HCEC 1CT (cell line): ENCODE results near the gene CYP4Z1.
"Not testable (repeated sequence)": the region's sequence is repeated elsewhere in the genome, so short reads cannot be mapped to it uniquely, and the experiment has no call there.

Experiments
- DNase-seq: peaks from one replicate; pipeline ENCODE4 v3.0.0-alpha.2; 2017

Gene CYP4Z1

DNA sequence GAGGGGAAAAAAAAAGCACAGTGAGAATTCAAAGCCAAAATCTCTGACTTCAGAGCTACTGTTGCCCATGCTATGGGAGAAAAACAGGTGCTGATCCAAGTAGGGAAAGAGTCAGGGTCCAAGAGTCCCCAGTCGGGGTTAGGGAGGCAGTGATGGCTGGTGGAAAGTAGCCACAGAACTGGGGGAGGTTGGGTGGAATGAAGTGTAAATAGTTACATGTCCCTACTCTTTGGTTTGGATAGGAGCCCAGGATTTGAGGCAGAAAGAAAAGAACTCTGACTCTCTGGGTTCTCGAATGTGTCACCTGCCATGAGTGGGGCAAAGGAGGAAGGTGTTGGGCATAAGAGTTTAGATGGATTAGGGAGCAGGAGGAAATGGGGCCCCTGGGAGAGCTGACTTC, 61.8 kb downstream of the CYP4Z1 start:
- not testable (repeated sequence) for DNase-seq

DNA sequence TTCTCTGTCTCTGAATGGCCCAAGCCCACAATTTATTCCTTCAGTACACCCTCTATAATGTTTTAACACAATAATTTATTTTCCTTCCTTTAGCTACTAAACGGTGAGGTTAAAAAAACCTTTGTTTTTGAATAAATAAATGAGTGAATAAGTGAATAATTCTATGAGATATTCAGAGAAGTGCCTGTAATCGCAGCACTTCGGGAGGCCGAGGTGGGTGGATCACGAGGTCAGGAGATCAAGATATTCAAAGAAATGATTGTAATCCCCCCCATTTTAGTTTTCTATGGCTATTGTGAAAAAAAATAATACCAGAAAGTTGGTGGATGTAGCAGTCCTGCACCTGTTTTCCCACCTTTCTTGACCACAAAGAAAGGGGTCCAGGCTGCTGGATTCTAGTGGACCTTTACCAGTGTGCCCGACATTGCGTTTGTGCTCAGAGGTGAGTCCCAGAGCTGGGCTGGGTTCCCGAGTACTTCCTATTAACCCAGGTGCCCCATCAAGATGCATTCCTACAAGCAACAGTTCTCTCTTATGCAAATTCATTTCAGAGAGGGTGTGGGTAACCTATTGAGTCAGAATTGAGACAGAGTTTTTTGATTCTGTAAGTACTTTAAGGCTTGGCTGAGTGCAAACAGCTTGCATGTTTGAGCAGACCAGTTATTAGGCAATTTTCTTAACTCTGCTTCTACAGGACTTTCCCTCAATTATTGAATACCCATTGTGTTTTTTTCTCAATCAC, 62.6 kb downstream of the CYP4Z1 start:
- not testable (repeated sequence) for DNase-seq

DNA sequence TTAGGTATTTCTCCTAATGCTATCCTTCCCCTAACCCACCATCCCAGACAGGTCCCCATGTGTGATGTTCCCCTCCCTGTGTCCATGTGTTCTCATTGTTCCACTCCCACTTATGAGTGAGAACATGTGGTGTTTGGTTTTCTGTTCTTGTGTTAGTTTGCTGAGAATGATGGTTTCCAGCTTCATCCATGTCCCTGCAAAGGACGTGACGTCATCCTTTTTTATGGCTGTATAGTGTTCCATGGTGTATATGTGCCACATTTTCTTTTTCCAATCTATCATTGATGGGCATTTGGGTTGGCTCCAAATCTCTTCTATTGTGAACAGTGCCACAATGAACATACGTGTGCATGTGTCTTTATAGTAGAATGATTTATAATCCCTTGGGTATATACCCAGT, 65.6 kb downstream of the CYP4Z1 start:
- DNase-seq, result not testable (repeated sequence)

DNA sequence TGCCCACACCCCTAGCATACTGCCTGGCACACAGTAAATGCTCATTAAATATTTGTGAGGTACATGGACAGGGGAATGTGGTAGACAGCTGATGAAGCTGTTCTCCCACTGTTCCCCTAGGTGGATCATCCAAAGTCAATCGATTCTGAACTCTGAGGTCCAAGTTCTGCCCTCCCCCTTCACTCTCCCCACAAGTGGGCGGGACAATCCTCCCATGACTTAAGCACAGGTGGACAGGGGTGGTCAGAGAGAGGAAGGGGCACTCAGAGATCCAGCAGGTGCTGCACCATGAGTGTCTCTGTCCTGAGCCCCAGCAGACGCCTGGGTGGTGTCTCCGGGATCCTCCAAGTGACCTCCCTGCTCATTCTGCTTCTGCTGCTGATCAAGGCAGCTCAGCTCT, 70.2 kb downstream of the CYP4Z1 start, which contains the start of gene CYP4A22:
TSS of gene CYP4A22 (plus strand) at position 244 of the 400 bp plus-strand sequence. CDS start at position 289, 45 bp downstream.
- no peak for DNase-seq

DNA sequence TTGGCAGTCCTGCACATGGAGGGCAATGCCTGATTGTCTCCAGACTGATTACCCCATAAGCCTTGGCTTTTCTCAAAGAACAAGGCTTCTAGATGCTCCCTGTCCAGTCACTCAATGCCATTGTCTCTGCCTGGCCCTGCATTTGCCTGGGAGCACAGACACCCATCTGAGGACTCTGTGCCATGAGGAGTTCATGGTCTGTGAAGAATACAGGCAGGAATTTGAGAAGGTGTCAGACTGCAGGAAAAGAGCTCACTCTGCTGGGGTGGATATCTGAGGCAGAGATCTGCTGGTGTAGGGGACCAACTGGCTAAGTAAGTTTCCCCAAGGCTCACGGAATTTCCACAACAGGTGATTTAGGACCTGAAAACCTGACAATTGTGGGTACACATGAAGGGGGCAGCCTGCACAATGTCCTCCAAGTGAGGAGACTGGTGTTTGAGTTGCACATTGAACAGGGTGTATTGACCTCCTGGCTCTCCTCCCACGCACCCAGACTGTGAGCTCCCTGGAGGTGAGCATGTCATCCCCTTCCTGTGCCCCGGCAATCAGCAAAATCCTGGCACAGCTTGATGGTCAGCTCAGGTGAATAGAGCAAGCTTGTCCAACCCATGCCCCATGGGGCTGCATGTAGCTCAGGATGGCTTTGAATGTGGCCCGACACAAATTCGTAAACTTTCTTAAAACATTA, 71.0 kb downstream of the CYP4Z1 start:
- no peak for DNase-seq

DNA sequence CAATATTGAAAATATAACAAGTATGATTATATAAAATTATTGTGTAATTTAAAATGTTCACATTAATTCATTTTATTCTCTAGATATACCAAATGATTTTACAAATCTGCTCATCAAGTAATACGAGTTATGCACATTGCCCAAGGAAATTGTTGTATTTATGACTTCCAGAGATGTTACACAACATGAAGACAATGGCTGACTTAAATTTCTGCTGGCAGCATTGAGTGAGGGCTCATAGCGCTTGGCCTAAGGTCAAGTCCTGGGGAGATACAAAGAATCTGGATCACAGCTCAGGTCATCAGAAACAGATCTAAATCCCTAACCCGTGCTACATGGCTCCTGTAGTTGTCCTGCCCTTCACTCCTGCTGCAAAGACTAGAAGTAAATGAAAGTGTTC, 73.3 kb downstream of the CYP4Z1 start:
- DNase-seq, result not testable (repeated sequence)

DNA sequence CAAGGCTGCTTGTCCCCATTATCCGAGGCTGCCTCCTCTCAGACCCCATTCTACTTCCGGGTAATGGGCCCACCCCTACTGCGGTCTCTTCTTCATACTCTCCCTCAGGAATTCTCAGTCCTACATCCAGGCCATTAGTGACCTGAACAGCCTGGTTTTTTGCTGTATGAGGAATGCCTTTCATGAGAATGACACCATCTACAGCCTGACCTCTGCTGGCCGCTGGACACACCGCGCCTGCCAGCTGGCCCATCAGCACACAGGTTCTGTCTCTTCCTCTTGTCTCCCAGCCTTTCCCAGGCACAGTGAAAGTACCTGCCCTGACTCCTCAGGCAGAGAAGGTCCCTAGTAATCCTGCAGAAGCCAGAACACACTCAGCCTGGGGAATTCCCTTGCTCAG, 76.6 kb downstream of the CYP4Z1 start:
- not testable (repeated sequence) for DNase-seq

DNA sequence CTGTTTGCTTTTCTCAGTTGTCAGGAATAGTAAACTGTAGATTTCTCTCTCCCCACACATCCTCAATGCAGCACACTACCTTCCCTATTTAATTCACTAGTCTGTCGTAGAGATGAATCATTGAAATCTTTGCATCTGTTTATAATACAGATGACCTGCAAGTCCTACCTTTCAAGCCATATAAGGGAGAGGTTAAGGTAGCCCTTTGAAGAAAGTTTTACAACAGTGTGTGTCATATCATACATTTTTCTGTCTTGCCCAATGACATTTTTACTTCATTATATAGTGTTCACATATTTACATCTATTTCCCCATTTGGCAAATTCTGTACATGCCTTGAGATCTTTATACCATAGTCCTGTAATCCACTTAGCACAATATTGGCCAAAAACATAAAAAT, 79.5 kb downstream of the CYP4Z1 start:
- not testable (repeated sequence) for DNase-seq

DNA sequence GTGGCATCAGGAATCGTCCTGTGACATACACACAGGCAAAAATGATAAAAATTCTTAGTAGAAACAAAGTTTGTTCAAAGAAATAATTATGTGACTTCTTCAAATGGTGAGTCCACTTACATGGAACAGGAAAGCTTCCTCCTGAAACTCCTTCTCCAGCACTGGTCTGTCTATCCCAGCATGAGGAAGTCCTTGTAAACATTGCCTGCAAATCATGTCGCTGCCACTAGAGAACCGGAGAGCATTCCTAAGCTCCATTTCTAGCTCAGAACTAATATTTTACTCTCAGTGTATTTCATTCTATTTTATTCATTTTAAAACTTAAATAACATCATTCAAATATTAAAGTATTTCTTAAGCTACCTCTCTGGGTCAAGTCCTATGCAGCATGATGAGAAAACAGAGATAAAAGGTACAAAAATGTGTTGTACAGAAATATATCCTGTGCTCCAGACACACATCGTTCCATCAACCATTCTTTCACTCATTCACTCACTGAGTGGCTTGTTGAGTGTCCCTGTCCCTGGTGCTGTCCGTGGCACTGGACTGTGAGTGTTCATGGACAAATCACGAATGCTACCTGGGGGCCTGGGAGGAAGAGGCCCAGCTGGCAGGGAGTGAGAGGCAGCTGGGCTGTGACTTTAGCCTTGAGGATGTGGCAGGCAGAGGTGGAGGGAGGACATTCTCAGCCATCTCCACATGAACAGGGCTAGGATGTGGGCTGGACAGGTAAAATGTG, 80.2 kb downstream of the CYP4Z1 start:
- DNase-seq, result no peak

DNA sequence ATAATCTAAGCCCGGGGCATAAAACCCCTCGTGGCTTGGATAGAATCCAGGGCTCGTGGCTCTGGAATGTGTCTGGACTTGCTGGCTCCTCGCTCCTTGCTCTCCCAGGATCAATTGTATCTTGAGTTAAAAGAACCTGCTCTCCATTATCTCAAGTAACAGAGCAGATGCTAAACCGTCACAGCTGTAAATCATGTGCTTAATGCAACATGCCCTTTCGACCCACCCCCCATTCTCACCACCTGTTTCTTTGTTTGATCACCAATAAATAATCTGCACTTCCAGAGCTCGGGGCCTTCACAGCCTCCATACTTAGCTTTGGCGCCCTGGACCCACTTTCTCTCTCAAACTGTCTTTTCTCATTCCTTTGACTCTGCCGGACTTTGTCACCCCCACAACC, 82.1 kb downstream of the CYP4Z1 start:
- DNase-seq, result not testable (repeated sequence)

DNA sequence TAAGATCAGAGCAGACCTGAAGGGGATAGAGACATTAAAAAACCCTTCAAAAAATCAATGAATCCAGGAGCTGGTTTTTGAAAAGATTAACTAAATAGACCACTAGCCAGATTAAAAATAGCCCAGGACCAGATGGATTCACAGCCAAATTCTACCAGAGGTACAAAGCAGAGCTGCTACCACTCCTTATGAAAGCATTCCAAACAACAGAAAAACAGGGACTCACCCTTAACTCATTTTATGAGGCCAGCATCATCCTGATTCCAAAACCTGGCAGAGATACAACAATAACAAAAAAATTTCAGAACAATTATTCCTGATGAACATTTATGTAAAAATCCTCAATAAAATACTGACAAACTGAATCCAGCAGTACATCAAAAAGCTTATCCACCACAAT, 89.4 kb downstream of the CYP4Z1 start:
- not testable (repeated sequence) for DNase-seq

DNA sequence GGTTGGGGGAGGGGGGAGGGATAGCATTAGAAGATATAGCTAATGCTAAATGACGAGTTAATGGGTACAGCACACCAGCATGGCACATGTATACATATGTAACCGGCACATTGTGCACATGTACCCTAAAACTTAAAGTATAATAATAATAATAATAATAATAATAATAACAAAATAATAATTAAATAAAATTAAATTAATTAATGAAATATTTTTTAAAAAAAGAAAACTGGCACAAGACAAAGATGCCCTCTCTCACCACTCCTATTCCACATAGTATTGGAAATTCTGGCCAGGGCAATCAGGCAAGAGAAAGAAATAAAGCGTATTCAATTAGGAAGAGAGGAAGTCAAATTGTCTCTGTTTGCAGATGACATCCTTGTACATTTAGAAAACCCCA, 90.9 kb downstream of the CYP4Z1 start:
- DNase-seq, result not testable (repeated sequence)

DNA sequence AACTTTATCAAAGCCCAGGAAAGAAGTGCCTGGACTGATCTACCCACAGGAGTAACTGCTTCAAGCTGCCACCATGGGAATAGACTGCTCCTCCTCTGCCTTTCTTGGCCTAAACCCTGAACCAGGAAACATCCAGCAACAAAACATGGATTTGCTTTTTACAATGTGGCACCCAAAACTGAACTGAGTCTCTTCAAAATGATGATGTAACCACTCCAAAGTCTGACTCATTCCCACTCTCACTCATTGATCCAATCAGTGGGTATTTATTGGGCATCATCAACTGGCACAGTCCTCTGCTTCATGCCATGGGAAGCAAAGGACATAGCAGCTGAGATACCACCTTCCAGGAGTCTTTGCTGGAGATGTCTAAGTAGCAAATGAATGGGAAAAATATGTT, 93.7 kb downstream of the CYP4Z1 start:
- no peak for DNase-seq

DNA sequence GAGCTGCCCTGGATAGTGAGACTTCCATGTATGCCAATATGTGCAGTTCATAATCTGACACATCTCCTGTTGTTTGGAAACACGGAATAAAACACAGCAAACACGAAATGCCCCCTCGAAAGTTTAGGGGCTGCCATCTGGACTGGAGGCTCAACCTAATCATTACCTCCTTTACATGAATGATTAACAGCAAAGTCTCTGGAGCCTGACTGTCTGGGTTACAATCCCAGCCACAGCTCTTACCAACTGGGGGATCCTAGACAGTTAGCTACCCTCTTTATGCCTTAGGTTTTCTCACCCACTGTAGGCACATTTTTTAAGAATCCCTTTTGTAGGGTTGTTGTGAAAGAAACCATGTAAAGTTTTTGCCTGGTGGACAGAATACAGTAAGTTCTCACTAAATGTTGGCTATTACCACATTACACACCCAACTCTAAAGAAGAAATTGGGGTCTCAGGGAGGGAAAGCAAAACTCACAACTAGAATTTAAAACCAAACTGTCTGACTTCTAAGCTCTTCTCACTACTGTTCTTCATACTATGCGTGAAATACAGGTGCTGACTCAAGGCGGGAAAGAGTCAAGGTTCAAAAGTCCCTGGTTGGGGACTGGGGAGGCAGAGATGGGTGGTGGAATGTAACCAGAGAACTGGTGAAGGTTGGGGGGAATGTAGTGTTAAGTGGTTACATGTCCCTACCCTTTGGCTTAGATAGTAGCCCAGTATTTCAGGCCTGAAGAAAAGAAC, 94.4 kb downstream of the CYP4Z1 start:
- no peak for DNase-seq

DNA sequence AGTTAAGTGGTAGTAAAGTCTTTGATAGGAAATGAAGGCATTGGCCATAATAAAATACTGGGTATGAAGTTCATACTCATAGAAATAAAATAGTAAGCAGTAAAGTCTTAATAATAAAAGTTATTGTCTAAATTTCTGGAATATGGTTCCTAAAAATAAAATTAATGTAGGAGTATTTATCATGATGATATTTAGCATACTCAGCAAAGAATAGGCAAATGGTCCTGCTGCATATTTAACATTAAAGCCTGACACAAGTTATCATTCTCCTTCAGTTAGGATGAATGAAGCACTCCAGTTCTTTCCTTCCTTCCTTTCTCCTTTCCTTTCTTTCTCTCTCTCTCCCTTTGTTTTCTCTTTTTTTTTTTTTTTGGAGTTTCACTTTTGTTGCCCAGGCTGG, 97.5 kb downstream of the CYP4Z1 start:
- DNase-seq, result no peak
